Measurements from ENCODE around the gene RHOU.
"Not testable (repeated sequence)": the region's sequence is repeated elsewhere in the genome, so short reads cannot be mapped to it uniquely, and the experiment has no call there.

- not testable (repeated sequence) for TF ChIP-seq REST (IDR thresholded peaks at IDR 0.05; ENCODE audit: unreplicated experiment); CTCF (conservative IDR thresholded peaks at IDR 0.05; ENCODE audit: low read depth in 2 of 2); EZH2 (IDR thresholded peaks at IDR 0.05; ENCODE audit: low read depth, unreplicated experiment); JUNB (IDR thresholded peaks at IDR 0.05; ENCODE audit: unreplicated experiment); POLR2AphosphoS5 (IDR thresholded peaks at IDR 0.05; ENCODE audit: low read depth); NANOG (IDR thresholded peaks at IDR 0.05; ENCODE audit: borderline replicate concordance); CREB1 (CRISPR knock-in tag; IDR thresholded peaks at IDR 0.05; ENCODE audit: low read depth); EZH2phosphoT487 (IDR thresholded peaks at IDR 0.05; ENCODE audit: unreplicated experiment); ZNF331 (CRISPR knock-in tag; IDR thresholded peaks at IDR 0.05; ENCODE audit: low read depth); STAT1 (IDR thresholded peaks at IDR 0.05; ENCODE audit: unreplicated experiment); ZNF462 (CRISPR knock-in tag; IDR thresholded peaks at IDR 0.05); ETS1 (IDR thresholded peaks at IDR 0.05); ZNF114 (CRISPR knock-in tag; IDR thresholded peaks at IDR 0.05)
Observed at GRCh38 chr1:228694447-228694846, 40.8 kb upstream of the RHOU start.
